GM18511 (cell line): ENCODE measurements around the gene JAG2.

ENCODE experiments used
- ATAC-seq: cut with Tn5 transposase; IDR thresholded peaks from one replicate; pipeline ENCODE4 v1.9.1; 2021; ENCODE audit warnings: mild to moderate bottlenecking, moderate library complexity; ENCODE audit not compliant: unreplicated experiment

The JAG2 gene

DNA sequence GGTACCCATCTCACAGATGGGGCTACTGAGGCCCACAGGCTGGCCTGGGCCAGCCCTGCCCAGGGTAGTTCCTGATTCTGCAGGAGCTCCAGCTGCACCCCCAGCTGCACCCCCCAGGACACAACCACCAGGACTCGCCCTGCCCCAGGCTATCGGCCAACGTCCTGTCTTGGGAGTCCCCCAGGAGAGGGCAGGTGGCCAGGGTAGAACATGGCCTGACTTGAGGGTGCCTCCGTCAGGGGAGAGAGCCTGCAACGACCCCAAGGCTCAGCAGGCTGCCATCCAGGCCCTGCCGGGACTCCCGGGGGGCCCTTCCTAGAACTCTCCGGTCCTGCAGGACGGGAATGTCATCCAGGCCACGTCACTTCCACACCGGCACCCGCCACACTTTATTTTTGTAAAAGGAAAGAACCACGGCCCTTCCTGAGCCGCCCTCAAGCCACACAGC lies 15.8 kb downstream of the JAG2 start:
- no peak for ATAC-seq

DNA sequence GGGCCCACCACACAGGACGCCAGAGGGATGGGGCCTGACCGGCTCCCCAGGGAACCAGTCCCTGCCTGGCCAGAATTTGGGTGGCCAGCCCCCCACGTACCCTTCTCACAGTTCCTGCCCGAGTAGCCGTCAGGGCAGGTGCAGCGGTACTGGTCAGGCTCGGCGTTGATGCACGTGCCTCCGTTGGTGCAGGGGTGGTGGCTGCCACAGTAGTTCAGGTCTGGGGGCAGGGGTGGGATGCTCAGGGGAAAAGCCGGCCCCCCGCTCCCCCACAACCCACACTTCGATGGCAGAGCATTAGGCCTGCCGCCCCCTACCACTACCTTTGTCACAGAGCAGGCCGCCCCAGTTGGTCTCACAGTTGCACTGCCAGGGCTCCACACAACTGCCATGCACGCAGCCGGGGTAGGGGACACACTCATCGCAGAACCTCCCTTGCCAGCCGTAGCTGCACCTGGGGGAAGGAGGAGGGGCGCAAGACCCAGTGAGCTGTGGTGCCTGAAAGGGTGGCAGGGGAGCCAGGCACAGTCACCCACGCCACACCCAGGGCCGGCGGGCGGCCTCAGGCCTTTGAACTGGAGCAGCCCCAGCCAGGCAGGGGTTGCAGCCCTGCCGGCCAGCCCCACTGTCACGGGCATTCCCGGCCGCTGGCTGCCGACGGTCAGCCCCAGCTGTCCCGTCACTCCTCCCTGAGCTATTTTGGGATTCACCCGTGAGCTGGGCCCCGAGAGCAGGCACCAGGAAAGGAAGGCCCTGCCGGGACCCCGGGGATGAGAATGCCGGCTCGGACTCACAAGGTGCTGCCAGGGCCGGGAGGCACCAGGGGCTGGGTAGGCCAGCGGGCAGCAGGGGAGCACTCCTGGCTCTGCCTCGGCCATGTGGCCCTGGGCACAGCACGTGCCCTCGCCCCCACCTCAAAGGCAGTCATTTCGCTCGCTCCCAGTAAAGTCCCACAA lies 16.5 kb downstream of the JAG2 start:
- ATAC-seq: no peak

DNA sequence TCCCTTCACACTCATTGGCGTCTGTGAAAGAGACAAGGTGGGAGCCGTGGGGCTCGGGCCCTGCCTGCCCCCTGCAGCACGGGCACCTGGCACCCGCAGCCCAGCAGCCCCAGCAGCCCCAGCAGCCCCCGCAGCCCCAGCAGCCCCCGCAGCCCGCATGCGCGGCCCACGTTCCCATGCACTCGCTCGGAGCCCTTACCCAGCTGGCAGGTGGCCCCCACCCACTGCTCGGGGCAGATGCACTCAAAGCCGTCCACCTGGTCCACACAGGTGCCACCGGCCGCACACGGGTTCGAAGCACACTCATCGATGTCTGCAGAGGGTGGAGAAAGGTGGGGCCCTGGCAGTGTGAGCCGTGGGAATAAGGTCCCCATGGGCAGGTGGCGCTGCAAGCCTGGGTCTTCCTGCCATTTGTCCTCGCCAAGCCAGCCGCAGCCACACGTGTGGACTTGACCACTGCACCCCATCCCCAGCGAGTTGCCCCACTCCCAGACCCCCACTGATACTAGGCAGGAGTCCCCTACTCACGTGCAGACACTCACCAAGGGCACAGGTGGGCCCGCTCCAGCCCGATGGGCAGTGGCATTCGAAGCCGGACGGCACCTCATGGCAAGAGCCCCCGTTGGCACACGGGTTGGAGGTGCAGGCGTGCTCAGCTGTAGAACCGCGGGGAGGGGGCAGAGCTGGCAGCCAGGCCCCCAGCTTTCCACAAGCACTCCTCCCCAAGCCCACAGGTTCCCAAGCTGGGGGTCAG lies 17.3 kb downstream of the JAG2 start:
- ATAC-seq: no peak

DNA sequence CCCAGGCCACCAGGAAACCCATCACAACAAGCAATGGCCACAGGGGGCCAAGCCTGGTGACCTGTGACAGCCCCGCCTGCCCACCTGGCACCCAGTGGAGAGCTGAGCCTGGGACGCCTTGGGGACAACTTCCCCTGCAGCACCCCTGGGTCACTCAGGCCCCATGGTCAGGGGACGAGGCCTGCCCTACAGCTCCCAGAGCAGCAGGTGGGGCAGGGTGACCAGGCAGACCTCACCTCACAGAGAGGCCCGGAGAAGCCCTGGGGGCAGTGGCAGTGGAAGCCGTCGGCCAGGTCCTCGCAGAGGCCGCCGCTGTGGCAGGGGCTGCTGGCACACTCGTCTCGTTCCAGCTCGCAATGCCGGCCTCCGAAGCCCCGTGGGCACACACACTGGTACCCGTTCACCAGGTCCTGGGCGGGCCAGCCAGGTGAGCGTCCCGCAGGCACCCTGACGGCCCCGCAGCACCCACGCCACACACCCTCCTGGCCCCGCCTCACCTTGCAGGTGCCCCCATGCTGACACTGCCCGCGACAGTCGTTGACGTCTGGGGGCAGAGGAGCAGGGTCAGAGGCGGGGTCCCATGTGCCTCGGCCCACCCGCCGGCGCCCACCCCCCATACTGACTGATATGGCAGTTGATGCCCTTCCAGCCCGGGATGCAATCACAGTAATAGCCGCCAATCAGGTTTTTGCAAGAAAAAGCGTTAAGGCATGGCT lies 18.1 kb downstream of the JAG2 start:
- ATAC-seq: no peak

DNA sequence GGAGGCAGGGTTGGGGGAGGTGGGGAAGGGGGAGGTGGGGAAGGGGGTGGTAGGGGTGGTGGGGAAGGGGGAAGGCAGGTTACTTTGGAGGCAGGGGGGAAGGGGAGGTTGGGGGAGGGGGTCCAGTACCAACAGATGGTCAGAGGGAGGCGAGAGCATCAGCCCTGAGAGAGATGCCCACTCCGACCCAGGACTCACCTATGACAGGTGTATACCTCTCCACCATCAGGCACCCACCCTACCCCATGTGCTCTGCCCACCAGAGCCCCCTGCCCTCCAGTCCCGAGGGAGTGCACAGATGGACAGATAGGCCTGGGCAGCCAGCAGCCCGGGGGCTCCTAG lies 18.6 kb downstream of the JAG2 start:
- no peak for ATAC-seq

DNA sequence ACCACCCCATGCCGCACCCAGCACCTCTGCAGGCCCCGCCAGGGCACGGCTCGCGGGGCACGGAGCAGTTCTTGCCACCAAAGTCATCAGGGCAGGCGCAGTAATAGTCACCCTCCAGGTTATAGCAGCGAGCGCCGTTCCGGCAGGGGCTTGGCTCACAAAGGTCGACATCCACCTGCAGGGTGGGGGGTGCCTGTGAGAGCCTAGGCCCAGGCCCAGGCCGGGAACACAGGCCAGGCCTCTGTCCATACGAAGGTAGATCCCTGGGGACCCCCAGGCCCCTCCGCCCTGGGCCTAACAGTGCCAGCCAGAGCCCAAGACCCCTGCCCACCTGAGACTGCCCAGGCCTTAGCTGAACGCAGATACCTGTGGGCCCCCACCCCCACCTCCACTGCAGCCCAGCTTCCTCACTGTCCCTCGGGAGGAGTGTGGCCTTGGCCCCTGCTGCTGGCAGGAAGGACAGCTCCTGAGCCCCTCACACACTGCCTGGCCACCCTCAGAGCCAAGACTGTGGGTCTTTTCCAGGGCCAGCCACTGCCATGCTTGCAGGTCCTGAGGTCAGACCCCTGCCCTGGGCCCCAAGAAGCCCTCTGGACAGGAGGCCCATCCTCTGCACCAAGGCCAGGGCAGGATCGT lies 19.3 kb downstream of the JAG2 start:
- no peak for ATAC-seq

DNA sequence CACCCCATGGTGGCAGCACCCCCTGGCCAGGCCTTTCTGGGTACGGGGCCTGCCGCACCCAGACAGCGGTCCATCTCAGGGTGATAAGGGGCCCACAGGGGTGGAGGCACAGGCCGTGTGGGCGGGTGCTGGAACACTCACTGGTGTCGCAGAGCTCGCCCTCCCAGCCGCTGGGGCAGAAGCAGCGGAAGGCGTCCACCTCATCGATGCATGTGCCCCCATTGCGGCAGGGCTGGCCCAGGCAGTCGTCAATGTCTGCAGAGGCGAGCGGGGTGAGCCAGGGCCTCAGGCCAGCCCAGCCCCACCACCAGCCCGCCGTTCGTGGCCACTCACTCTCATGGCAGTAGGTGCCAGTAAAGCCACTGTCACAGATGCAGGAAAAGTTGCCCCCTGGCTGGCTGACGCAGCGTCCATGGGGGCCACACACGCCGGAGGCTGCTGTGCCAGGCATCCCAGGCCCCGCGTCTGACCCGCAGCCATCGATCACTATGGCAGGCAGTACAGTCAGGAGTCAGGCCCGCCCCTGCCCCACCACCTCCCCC lies 19.9 kb downstream of the JAG2 start:
- no peak for ATAC-seq

DNA sequence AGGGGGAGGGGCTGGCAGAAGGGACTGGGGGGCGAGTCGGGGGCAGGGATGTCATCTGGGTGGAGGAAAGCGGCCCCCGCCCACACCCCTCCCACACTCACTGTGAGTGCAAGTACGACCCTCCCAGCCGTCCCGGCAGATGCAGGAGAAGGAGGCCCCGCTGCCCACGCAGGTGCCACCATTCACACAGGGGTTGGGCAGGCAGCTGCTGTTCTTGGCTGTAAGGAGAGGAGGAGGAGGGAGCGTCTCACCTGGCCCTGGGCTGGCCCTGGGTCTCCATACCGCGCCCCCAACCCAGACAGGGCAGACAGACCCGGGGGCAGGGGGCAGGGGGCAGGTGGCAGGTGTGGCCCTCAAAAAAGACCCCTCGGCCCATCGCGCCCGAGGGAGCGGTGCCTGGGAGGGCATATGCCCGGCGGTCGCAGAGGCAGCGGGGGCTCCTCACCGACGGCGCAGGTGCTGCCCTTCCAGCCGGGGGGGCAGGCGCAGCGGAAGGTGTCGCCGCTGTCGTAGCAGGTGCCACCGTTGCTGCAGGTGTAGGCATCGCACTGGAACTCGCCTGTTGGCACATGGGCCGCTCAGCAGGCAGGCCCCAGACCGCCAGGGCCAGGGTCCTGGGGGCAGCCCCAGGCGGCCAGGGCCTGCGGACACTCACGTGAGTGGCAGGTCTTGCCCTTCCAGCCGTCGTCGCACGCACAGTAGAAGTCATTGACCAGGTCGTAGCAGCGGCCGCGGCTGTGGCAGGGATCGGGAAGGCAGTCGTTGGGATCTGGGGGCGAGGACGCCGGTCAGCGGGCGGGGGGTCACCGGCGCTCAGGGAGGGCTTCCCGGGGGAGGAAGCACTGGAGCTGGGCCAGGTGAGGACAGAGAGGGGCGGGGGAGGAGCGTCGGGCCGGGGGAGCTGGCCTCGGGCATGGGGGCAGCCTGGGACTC lies 20.6 kb downstream of the JAG2 start:
- ATAC-seq: no peak

DNA sequence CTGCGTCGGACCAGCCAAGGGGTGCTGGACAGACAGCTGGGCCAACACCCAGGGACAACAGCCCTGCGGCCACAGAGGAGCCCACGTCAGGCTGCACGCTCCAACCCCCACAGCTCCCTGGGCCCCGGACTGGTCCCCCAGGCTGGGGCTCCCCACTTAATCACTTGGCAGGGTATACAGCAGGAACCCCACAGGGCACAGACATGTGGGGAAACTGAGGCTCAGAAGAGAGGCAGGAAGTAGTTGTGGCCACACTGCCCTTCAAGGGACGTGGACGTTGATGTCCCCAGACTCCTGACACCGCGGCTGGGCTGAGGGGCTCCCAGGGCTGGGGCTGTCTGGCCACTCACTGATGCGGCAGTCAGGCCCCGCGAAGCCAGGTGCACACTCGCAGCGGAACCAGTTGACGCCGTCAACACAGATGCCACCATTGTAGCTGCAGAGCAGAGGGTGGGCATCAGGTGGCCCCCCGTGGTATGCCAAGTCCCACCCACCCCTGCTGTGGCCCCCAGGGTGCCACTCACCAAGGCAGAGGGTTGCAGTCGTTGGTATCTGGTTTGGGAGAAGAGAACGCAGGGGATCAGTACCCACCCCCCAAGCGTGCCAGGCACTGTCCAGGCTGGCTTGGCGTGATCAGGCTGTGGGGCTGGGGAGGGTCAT lies 21.5 kb downstream of the JAG2 start:
- no peak for ATAC-seq

DNA sequence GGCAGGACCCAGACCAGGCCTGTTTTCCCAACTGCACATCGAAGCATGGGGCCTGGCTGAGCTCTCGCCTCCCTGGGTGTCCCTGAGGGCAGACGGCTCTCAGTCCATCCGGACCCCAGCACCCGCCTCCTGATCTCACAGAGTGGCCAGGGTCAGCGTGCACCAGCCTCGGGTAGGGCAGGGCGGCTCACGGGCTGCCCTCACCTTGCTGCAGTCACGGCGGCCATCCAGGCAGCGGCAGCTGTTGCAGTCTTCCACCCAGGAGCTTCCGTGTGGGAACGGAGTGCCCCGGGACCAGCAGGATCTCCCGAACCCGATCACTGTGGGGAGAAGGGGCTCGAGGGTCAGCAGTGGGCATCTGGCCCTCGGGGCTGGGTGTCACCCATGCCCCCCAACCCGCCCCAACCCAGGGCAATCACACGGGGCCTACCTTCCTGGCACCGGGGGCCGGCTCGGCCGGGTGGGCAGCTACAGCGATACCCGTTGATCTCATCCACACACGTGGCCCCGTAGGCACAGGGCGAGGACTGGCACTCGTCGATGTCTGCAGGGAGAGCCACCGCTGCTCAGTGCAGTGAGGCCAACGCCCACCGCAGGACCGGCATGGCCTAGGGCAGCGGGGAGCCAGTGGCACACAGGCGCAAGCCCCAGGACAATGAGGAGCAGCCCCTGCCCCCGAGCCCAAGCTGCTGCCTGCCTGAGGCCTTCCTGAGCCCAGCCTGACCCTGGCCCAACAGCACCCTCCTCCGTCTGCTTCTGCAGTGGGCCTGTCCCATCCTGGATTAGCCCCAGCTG lies 22.2 kb downstream of the JAG2 start:
- ATAC-seq: no peak

DNA sequence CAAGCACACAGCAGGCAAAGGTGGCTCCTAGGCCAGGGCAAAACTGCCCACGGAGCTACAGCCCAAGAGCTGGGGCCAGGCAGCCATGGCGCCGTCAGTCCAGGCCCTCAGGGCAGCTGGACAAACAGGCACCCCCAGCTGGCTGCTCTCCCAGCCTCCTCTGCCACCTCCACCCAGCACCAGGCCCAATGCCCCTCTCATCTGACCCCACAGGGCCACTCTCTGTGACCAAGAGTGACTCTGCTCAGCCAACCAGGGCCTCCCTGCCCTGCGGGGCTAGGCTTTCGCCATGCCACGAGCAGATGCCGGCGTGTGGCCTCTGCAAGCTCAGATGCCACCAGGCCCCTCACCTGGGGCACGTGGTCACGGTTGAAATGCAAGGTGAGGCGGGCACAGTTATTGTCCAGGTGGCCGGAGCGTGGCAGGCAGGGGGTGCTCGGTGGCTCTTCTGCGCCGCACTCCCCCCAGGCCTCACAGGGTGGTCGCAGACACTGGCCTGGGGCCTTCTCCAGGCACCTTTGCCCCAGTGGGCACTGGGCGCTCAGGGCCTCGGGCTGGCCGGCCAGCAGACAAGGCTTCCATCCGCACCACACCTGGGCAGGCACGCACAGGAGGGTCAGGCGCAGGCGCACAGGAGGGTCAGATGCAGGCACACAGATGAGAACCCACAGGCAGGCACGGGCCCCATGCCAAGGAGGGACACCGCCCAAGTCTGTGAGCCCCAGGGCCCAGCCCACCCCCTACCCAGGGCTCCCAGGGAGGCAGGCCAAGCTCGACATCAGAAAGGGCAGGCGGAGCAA lies 23.0 kb downstream of the JAG2 start:
- no peak for ATAC-seq

DNA sequence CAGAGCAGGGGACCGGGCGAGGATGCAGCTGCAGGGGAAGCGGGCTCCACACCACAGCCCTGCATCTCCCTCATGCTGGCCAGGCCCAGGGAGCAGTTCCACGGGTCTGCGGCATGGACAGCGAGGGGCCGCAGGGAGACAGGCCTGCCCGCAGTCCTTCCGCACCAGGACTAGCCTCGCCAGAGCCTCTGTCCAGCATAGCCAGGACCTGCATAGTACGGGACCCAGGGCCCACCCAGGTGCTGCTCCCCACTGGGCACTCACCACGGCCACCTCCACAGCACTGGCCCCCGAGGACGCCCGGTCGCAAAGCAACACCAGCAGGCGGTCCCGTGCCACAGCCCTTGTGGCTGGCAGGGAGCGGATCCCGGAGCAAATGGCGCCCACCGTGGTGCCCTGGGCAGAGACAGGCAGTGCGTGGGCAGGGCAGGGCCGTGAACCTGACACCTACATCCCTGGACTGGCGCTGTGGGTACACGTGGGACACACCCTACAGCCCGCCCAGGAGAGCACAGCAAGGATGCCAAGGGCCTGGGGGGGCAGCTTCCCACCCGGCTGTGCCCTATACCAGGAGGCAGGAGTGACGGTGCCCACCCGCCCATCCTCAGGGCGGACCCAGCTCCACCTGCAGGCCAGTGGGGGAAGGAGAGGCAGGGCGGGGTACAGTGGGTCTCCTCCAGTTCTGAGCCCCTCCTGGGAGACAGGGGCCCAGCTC lies 23.8 kb downstream of the JAG2 start:
- no peak for ATAC-seq

DNA sequence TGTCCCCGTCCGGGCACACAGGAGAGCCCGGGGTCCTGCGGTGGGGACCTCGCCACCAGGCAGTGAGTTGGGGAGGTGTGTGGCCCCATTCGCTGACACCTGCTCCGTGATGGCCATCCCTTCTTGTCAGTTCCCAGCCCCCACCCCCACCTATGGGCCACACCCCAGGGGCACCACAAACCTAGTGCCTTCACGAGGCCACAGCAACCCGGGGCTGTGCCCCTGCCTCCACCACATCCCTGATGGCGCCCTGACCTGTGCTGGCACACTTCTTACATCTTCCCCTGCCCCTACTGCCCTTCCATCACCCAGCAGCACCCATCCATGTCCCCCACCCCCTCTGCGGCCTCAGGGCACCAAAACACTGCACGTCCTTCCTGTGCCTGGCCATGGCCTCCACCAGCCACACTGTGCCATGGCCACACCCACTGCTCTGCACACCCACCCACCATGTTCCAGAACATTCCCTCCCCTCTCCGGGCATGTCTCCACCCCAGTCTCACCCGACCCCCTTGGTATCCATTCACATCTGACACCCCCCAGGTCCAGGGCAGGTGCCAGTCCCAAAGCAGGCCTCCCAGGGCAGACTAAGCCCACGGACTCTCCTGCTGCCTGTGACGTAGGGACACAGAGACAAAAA lies 24.4 kb downstream of the JAG2 start:
- no peak for ATAC-seq

DNA sequence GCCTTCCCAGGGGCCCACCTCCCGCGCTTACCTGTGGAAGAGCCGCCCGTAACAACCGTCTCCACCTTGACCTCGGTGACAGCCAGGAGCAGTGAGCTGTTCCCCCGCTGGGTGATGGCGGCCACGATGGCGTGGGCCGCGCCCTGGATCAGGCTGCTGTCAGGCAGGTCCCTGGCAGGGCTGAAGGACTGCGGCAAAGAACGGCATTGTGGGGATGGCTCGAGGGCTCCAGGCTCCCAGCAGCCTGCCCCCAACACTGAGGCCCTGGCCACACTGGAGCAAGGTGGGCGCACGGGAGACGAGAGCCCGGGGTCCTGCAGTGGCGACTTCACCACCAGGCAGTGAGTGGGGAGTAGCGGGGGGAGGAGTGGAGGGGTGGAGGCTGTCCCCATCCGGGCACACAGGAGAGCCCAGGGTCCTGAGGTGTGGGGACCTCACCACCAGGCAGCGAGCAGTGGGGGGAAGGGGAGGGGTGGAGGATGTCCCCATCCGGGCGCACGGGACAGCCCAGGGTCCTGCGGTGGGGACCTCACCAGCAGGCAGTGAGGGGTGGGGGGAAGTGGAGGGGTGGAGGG lies 25.0 kb downstream of the JAG2 start:
- ATAC-seq: no peak

DNA sequence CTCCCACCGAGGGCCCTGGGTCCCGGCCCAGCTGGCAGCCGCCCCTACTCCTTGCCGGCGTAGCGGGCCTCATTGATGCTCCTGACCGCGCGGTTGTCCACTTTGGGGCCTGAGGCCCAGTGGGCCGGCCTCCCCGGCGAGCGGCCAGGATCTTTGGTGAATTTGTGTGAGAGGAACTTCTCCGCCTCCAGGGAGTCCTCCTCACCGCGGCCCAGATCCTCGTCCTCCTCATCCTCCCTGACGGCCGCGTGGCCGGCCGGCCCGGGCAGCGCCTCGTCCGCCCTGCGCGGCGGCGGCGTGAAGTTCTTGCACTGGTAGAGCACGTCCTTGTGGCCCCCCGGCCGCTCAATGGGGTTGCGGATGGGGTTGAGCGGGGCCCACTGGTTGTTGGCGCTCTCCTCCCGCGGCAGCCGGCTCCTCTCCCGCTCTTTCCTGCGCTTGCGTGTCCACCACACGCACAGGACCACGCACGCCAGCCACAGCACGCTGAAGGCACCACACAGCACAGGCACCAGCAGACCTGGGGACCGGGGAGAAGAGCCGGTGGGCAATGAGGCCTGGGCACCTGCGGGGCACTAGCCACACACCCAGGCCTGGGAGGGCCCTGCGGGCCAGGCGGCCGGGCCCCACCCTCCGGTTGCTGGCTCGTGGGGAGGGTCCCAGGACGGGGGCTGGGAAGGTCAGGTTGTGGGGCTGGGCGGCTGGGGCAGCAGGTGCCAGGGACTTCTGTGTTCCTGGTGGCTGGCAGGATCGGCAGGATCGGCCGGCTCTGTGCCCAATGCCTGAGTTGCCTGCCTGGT lies 25.7 kb downstream of the JAG2 start:
- no peak for ATAC-seq
